H1 (cell line): ENCODE data around the gene NLRP11.

ENCODE experiments used
- CHD1 ChIP-seq: IDR thresholded peaks from 2 replicates; pipeline ENCODE4 v1.6.1; 2012; ENCODE audit warnings: low read depth, low read length, improper control_type of control experiment
- FOSL1 ChIP-seq: IDR thresholded peaks from 2 replicates; pipeline ENCODE4 v1.6.1; 2011; ENCODE audit warnings: mild to moderate bottlenecking, low read depth, low read length, moderate library complexity; ENCODE audit not compliant: insufficient read depth
- HDAC2 ChIP-seq, 2 experiments: fragments of 300-600 bp in 1 of 2; sonication (generic) in 1 of 2; IDR thresholded peaks; 2 replicates each; pipeline ENCODE4 v1.6.1; 2011 to 2012; ENCODE audit warnings: low read depth in 2 of 2, low read length in 2 of 2, mild to moderate bottlenecking in 2 of 2, moderate library complexity in 2 of 2, borderline replicate concordance in 1 of 2, inconsistent platforms in 1 of 2
- KDM5A ChIP-seq: fragments of 200-600 bp; IDR thresholded peaks from 2 replicates; pipeline ENCODE4 v1.7.1; 2012; ENCODE audit warnings: mild to moderate bottlenecking, low read length, inconsistent platforms, mixed read lengths
- NANOG ChIP-seq: IDR thresholded peaks from 2 replicates; pipeline ENCODE4 v1.6.1; 2011; ENCODE audit warnings: low read length, low read depth, mild to moderate bottlenecking, inconsistent platforms; ENCODE audit not compliant: insufficient read depth, poor library complexity, severe bottlenecking
- NRF1 ChIP-seq: IDR thresholded peaks from 2 replicates; pipeline ENCODE4 v1.6.1; 2011; ENCODE audit warnings: mild to moderate bottlenecking, low read depth, low read length, improper control_type of control experiment
- POLR2A ChIP-seq, 2 experiments: IDR thresholded peaks; 1 replicate in 1 of 2; 2 replicates in 1 of 2; pipeline ENCODE4 v1.6.1; 2011; ENCODE audit warnings: low read depth in 2 of 2, low read length in 2 of 2, mild to moderate bottlenecking in 2 of 2; ENCODE audit errors: control extremely low read depth in 1 of 2
- SIN3A ChIP-seq, 2 experiments: IDR thresholded peaks in 1 of 2; conservative IDR thresholded peaks in 1 of 2; 2 replicates each; pipeline ENCODE4 v1.6.1; 2011 to 2012; ENCODE audit warnings: low read length in 2 of 2, improper control_type of control experiment in 1 of 2, low read depth in 1 of 2, mild to moderate bottlenecking in 1 of 2
- SP2 ChIP-seq: IDR thresholded peaks from 2 replicates; pipeline ENCODE4 v1.6.1; 2012; ENCODE audit warnings: mild to moderate bottlenecking, low read length, inconsistent platforms
- TF ChIP-seq, protein P1 (sequence below), 3 experiments: IDR thresholded peaks; 1 replicate in 2 of 3; 2 replicates in 1 of 3; pipeline versions ENCODE4 v1.5.1 to v1.6.1; 2011; ENCODE audit warnings: low read length in 3 of 3, mild to moderate bottlenecking in 3 of 3, inconsistent platforms in 2 of 3, low read depth in 1 of 3, moderate library complexity in 1 of 3; ENCODE audit not compliant: insufficient read depth in 1 of 3; ENCODE audit errors: control extremely low read depth in 1 of 3
- TF ChIP-seq, protein P2 (sequence below): IDR thresholded peaks from 2 replicates; pipeline ENCODE4 v1.6.1; 2012; ENCODE audit warnings: inconsistent platforms

GRCh38 chr19:55778331-55778730, 53.5 kb downstream of the NLRP11 start:
- TF ChIP-seq, protein P1, sequence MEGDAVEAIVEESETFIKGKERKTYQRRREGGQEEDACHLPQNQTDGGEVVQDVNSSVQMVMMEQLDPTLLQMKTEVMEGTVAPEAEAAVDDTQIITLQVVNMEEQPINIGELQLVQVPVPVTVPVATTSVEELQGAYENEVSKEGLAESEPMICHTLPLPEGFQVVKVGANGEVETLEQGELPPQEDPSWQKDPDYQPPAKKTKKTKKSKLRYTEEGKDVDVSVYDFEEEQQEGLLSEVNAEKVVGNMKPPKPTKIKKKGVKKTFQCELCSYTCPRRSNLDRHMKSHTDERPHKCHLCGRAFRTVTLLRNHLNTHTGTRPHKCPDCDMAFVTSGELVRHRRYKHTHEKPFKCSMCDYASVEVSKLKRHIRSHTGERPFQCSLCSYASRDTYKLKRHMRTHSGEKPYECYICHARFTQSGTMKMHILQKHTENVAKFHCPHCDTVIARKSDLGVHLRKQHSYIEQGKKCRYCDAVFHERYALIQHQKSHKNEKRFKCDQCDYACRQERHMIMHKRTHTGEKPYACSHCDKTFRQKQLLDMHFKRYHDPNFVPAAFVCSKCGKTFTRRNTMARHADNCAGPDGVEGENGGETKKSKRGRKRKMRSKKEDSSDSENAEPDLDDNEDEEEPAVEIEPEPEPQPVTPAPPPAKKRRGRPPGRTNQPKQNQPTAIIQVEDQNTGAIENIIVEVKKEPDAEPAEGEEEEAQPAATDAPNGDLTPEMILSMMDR (IDR thresholded peaks at IDR 0.05; ENCODE audit: control extremely low read depth in 1 of 3, insufficient read depth in 1 of 3, low read depth in 1 of 3, low read length in 3 of 3): no peak
- no peak for TF ChIP-seq KDM5A
- no peak for TF ChIP-seq SP2
- TF ChIP-seq POLR2A (IDR thresholded peaks at IDR 0.05; ENCODE audit: control extremely low read depth in 1 of 2, low read depth in 2 of 2, low read length in 2 of 2): no peak
- no peak for TF ChIP-seq CHD1
- TF ChIP-seq NANOG: no peak
- TF ChIP-seq HDAC2 (IDR thresholded peaks at IDR 0.05; ENCODE audit: borderline replicate concordance in 1 of 2, low read depth in 2 of 2, low read length in 2 of 2): no peak
- no peak for TF ChIP-seq FOSL1
- no peak for TF ChIP-seq NRF1
- no peak for TF ChIP-seq SIN3A (conservative IDR thresholded peaks at IDR 0.05 in 1 of 2, IDR thresholded peaks at IDR 0.05 in 1 of 2; ENCODE audit: low read depth in 1 of 2, low read length in 2 of 2)
- TF ChIP-seq, protein P2, sequence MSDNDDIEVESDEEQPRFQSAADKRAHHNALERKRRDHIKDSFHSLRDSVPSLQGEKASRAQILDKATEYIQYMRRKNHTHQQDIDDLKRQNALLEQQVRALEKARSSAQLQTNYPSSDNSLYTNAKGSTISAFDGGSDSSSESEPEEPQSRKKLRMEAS: no peak
